ENCODE measurements around the gene TREX2.

The TREX2 gene

DNA sequence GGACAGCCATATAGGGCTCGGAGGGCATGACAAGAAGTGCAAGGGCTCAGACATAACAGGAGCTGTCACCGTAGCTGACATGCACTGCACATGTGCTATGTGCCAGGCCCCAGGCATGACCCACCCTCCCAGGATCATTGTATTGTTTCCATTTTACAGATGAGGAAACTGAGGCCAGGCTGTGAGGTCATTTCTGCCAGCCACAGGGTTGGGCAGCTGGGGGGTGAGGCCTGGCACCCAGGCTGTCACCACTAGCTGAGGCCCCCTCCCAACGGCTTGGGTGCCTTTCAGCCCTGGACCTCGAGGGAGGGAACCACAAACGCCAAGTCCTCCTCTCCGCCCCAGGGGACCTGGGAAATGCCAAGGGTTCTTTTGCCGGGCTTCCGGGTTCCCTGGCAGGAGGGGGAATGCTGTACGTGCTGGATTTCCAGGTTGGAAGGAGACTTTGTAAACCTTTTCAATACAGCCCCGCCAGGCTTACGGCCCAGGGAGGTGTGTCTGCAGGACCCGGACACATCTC, 12.6 kb downstream of the TREX2 start:
- no peak for DNase-seq

DNA sequence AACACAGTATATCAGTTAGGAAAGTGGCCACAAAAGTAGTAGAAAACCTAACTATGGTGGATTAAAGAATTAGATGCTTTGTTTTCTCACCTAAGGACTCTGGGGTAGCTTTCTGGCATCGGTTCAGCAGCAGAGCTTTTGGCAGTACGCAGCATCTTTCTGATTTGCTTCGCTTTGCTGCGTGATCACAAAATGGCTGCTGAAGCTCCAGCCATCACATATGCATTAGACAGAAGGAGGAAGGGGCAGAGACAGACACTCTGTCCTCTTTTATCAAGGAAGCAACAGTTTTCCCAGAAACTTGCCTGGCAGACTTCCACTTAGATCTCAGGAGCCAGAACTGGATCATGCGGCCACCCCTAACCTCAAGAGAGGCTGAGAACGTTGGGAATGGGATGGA, 15.1 kb downstream of the TREX2 start:
- DNase-seq = no peak

- no peak for DNase-seq
These were observed 19.7 kb downstream of the TREX2 start for GRCh38 chrX:153426204-153426603.

DNA sequence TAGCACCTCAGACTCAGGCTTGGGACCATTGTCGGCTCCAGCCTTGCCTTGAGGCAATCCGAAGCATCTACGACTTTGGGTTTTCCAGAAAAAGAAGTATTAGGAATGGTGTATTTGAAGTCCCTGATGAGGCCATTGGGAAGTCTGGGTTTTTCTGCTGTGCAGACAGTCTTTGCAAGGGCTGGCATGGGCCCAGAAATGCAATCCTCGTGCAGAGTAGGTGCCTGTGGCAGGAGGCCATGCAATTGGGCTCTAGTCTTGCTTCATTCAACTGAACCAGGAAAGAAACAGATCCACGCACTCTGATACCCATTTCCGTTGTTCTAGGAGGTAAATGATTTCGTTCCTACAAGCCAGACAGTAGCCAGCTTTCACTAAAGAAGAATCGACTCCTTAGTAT, 22.2 kb downstream of the TREX2 start:
- no peak for DNase-seq

- DNase-seq = no peak
These were observed 24.0 kb downstream of the TREX2 start for GRCh38 chrX:153421856-153422255.

DNA sequence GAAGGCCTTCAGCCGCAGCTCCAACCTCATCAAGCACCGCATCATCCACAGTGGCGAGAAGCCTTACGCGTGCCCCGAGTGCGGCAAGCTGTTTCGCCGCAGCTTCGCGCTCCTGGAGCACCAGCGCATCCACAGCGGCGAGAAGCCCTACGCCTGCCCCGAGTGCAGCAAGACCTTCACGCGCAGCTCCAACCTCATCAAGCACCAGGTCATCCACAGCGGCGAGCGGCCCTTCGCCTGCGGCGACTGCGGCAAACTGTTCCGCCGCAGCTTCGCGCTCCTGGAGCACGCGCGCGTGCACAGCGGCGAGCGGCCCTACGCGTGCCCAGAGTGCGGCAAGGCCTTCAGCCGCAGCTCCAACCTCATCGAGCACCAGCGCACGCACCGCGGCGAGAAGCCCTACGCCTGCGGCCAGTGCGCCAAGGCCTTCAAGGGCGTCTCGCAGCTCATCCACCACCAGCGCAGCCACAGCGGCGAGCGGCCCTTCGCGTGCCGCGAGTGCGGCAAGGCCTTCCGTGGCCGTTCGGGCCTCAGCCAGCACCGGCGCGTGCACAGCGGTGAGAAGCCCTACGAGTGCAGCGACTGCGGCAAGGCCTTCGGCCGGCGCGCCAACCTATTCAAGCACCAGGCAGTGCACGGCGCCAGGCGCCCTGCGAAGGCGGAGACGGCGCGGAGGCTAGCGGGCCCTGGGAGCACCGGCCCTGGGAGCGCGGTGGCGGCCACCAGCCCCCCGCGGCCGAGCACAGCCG, 24.8 kb downstream of the TREX2 start:
- no peak for DNase-seq

DNA sequence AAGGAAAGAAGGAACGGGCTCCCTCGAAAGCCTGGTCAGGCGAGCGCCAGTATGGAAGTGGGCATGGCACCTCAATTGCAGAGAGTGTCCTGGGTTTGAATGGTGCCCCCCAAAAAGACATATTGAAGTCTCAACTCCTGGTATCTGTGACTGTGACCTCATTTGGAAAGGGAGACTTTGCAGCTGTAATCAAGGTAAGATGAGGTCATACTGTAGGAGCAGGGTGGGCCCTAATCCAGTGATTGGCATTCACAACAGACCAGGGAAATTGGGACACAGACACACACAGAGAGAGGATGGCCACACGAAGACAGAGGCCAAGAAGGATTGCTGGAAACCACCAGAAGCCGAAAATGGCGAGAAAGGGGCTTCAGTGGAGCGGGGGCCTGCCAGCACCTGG, 28.2 kb downstream of the TREX2 start:
- DNase-seq = no peak

- no peak for DNase-seq
These were observed 28.9 kb downstream of the TREX2 start for GRCh38 chrX:153416781-153417450.

GRCh38 chrX:153414856-153415510, 30.9 kb downstream of the TREX2 start:
- DNase-seq = no peak

DNA sequence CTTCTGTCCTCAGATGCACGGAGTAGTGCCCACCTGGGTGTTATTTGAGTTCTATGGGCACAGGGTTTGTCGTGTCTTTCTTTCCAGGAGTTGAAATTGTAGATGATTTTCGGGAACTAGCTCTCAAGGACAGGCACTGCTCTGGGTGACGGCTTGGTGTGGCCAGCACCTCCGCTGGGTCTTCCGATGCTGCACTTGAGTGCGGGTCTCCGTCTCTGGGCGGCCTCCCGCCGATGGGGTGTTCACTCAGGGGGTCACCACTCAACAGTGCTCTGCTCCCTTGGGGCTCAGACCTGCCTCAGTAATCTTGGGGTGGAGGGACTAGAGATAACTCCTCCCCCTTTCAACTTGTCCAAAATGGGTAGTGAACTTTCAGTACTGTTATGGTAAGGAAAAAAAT, 32.1 kb downstream of the TREX2 start:
- DNase-seq = no peak

GRCh38 chrX:153412746-153413720, 32.8 kb downstream of the TREX2 start:
- DNase-seq = no peak

- no peak for DNase-seq
These were observed 33.8 kb downstream of the TREX2 start for GRCh38 chrX:153411988-153412574.

DNA sequence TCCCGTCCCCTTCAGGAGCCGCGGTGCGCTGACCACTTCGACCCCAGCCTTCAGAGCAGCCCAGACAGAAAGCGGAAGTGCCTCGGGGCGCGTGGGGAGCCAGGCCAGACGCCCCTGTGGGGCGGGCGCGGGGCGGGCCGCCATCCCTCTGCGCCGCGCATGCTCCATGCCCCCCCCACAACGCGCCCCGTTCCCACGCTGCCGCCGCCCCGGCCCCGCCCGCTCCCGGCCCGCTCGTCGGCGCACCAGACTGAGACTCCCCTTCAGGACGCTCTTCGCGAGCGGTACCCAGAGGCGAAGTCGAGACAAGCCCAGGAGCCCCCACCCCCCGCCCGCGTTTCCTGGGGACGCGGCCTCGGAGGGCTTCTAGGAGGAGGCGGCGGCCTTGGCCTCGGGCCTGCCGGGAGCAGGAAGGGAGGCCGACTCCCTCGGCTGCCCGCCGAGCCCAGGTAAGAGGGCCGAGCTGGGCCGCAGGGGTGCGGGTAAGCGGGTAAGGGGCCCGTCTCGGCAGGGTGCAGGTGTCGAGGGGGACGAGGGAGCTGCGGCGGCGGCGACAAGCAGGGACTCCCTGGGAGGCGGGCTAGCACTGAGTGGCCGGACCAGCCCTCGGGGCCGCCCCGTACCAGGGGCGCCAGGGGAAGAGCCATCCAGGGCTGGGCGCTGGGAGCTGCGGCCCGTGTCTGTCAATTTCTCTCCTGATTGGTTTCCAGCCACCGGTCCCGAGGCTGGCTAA, 34.4 kb downstream of the TREX2 start, which contains the start of gene ZFP92:
TSS of gene ZFP92 (plus strand) at position 218 of the 733 bp plus-strand sequence. CDS start 6,851 bp downstream, outside the sequence.
- peak; percentile 44 for DNase-seq

GRCh38 chrX:153410888-153411254, 35.0 kb downstream of the TREX2 start:
- no peak for DNase-seq

- DNase-seq = no peak
These were observed 35.5 kb downstream of the TREX2 start for GRCh38 chrX:153410373-153410772.

DNA sequence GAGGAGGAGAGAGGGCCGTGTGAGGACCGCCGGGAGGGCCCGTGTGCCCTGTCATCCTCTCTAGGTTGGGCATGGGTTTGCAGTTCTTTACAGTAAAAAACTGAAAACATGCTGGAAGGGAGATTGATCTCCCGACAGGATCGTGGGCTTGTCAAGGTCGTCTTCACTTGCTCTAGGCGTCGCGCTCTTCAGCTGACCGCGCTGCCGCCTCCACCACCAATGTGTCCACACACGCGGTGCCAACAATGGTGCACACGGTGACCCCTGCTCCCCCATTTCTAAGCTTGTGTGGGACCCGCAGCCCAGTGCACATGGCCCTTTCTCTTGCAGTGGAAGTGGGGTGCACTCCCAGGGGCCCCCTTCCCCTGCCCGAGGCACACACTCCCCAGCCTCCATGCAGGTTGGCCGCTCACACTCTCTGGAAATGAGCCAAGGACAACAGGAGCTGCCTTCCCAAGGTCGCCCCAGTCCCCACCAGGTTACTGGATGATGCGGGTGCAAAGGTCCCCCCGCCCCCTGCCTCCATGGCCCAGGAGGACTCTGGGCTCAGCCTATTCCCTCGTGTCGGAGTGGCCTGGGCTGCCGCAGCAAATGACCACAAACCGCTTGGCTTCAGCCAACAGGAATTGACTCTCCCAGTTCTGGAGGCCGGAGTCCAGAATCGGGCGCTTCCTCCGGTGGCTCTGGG, 36.3 kb downstream of the TREX2 start:
- no peak for DNase-seq

DNA sequence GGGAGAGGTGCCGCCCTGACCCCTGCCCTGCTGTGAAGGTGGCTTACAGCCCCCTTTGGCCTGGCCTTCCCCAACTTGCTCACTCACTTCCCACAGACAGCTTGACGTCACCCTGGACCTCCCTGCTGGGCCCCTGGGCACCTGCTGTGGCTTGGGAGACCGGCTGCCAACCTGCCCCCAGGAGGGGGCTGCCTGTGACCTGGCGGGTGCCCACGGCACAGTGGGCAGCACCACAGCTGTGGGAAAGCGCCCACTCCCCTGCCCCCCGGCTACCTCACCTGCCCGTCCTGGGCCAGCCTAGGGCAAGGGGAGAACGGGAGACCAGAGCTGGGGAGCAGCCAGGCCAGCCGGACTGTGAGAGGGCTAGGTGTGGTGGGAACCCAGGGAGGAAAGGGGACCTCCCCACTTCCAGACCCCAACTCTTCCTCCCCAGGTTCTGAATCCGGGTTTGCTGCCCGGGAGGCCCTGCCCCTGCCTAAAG, 36.9 kb downstream of the TREX2 start:
- no peak for DNase-seq

DNA sequence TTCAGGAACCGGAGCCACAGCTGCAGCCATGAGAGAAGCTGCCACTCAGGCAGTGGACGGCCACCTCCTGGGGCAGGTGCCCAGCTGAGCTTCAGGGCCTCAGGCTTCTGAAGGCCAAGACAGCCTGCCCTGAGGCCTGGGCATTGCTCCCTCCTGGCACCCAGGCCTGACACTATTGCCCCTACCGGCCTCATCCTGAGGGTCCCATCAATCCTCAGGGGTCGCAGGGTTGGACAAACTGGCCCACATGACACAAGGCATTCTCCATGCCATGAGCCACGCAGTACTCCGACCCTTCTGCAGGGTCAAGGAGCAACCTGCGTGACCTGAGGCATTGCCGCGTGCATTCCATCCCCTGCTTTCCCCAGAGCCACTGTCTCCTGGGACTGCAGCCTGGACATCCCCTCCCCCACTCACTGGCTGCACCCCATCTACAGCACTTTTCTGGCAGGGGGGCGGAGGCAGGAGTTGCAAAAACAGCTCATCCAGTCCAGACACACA, 37.6 kb downstream of the TREX2 start:
- DNase-seq = no peak

GRCh38 chrX:153407736-153408135, 38.1 kb downstream of the TREX2 start:
- no peak for DNase-seq

GRCh38 chrX:153406903-153407302, 39.0 kb downstream of the TREX2 start:
- no peak for DNase-seq
